Neural cell (in vitro differentiated cells): ENCODE data around the gene MUL1.

ENCODE experiments used
- EP300 ChIP-seq: fragments of 450-650 bp; conservative IDR thresholded peaks from 2 replicates; pipeline ENCODE4 v1.6.1; 2014; ENCODE audit warnings: antibody characterized with exemption, mild to moderate bottlenecking, moderate library complexity; ENCODE audit not compliant: poor library complexity, severe bottlenecking
- EZH2 ChIP-seq: fragments of 200-600, 300-800 bp; shearing (Covaris generic), sonication (generic); IDR thresholded peaks from 2 replicates; pipeline ENCODE4 v1.6.1; 2014; ENCODE audit warnings: antibody characterized with exemption, low read length, borderline replicate concordance, mild to moderate bottlenecking; ENCODE audit not compliant: insufficient read depth, poor library complexity, severe bottlenecking
- TF ChIP-seq, protein P1 (sequence below): fragments of 450-650 bp; IDR thresholded peaks from 2 replicates; pipeline ENCODE4 v1.5.1; 2014; ENCODE audit warnings: antibody characterized with exemption, mild to moderate bottlenecking, moderate library complexity; ENCODE audit not compliant: poor library complexity, severe bottlenecking
- TF ChIP-seq, protein P2 (sequence below): IDR thresholded peaks from 2 replicates; pipeline ENCODE4 v1.6.1; 2012; ENCODE audit warnings: borderline replicate concordance

DNA sequence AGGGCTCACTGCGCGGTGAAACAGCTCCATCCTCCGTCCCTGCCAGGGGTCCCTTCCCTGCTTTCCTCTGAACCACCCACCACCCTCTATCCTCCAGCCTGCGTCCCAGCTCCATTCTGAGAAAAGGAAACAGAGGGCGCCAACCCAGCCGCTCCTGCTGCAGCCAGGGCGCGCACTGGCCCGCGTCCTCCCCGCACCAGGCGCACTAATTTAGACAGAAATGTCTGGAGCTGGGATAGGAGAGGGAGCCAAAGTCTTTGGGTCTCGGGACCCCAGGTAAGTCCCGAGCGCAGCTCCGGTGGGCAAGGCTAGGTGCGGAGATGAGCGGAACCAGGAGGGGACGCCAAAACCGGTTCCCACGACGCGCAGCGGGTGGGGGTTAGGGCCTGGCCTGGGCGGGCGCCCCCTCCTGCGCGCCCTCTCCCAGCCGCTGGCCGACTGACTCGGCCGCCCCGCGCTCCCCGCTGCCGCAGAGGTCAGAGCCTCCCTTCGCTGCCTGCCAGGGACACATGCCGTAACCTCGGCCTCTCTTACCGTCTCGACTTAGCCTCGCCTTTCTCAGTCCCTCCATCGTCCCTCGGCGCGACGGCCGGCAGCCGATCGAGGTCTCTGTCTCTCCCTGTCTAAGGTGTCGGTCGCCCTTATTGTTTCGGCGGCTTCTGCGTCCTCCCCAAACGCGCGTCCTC is 24.0 kb downstream of the MUL1 start:
- TF ChIP-seq, protein P1, sequence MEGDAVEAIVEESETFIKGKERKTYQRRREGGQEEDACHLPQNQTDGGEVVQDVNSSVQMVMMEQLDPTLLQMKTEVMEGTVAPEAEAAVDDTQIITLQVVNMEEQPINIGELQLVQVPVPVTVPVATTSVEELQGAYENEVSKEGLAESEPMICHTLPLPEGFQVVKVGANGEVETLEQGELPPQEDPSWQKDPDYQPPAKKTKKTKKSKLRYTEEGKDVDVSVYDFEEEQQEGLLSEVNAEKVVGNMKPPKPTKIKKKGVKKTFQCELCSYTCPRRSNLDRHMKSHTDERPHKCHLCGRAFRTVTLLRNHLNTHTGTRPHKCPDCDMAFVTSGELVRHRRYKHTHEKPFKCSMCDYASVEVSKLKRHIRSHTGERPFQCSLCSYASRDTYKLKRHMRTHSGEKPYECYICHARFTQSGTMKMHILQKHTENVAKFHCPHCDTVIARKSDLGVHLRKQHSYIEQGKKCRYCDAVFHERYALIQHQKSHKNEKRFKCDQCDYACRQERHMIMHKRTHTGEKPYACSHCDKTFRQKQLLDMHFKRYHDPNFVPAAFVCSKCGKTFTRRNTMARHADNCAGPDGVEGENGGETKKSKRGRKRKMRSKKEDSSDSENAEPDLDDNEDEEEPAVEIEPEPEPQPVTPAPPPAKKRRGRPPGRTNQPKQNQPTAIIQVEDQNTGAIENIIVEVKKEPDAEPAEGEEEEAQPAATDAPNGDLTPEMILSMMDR = peak; percentile 71
- TF ChIP-seq EP300 (no peak), EZH2 (no peak)
- TF ChIP-seq, protein P2, sequence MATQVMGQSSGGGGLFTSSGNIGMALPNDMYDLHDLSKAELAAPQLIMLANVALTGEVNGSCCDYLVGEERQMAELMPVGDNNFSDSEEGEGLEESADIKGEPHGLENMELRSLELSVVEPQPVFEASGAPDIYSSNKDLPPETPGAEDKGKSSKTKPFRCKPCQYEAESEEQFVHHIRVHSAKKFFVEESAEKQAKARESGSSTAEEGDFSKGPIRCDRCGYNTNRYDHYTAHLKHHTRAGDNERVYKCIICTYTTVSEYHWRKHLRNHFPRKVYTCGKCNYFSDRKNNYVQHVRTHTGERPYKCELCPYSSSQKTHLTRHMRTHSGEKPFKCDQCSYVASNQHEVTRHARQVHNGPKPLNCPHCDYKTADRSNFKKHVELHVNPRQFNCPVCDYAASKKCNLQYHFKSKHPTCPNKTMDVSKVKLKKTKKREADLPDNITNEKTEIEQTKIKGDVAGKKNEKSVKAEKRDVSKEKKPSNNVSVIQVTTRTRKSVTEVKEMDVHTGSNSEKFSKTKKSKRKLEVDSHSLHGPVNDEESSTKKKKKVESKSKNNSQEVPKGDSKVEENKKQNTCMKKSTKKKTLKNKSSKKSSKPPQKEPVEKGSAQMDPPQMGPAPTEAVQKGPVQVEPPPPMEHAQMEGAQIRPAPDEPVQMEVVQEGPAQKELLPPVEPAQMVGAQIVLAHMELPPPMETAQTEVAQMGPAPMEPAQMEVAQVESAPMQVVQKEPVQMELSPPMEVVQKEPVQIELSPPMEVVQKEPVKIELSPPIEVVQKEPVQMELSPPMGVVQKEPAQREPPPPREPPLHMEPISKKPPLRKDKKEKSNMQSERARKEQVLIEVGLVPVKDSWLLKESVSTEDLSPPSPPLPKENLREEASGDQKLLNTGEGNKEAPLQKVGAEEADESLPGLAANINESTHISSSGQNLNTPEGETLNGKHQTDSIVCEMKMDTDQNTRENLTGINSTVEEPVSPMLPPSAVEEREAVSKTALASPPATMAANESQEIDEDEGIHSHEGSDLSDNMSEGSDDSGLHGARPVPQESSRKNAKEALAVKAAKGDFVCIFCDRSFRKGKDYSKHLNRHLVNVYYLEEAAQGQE = peak; percentile 63
